Panc1 (cell line): ENCODE measurements around the gene OAF. TPM values are rescaled to one million over a fixed set of nuclear protein-coding genes. Genes with fewer than 3 reads are reported as not detected.

ENCODE experiments used
- ATAC-seq: fragments of 200-7000 bp; cut with Tn5 transposase; 2 replicates; pipeline ENCODE4 v1.9.1; 2020; ENCODE audit warnings: mild to moderate bottlenecking, moderate library complexity
- BruUV-seq: library from RNA; stranded (reverse); fragments of 400-500 nt; replicated peaks from 2 replicates; lab custom pipeline; 2021; lab: Mats Ljungman, UMichigan
- CTCF ChIA-PET: fragments of 300-600 bp; sonication (Branson Sonifier 250); formaldehyde crosslinking; loops from one replicate; lab custom pipeline; 2022; ENCODE audit warnings: antibody characterized with exemption; lab: Charles Lee
- POLR2A ChIA-PET: fragments of 300-600 bp; sonication (Branson Sonifier 250); formaldehyde crosslinking; loops from one replicate; lab custom pipeline; 2022; ENCODE audit warnings: antibody characterized with exemption; lab: Charles Lee
- DNase-seq: peaks from one replicate; pipeline ENCODE4 v3.0.0-alpha.2; 2010; ENCODE audit warnings: low read depth, low spot score
- H3K27ac ChIP-seq: 2 replicates; pipeline ENCODE4 v1.5.1; 2011; ENCODE audit warnings: mild to moderate bottlenecking, low read length, inconsistent platforms
- H3K27me3 ChIP-seq: fragments of 200-500 bp; sonication (Bioruptor generic); 2 replicates; pipeline ENCODE4 v1.6.0; 2014; ENCODE audit warnings: low read length, inconsistent platforms; ENCODE audit not compliant: control insufficient read depth, insufficient read depth
- H3K36me3 ChIP-seq: fragments of 200-500 bp; sonication (Bioruptor generic); 2 replicates; pipeline ENCODE4 v1.5.1; 2014; ENCODE audit warnings: inconsistent platforms, mild to moderate bottlenecking, low read length, moderate library complexity; ENCODE audit not compliant: control insufficient read depth, insufficient read depth
- H3K4me1 ChIP-seq: 2 replicates; pipeline ENCODE4 v1.5.1; 2011; ENCODE audit warnings: inconsistent platforms, mild to moderate bottlenecking, low read length, moderate library complexity; ENCODE audit not compliant: control insufficient read depth, insufficient read depth
- H3K4me3 ChIP-seq, 2 experiments: 2 replicates each; pipeline ENCODE4 v1.5.1; 2011 to 2012; ENCODE audit warnings: low read depth in 2 of 2, low read length in 2 of 2, mild to moderate bottlenecking in 2 of 2, inconsistent platforms in 1 of 2, moderate library complexity in 1 of 2
- H3K9me3 ChIP-seq: fragments of 200-500 bp; sonication (Bioruptor generic); 2 replicates; pipeline ENCODE4 v1.5.1; 2014; ENCODE audit warnings: low read depth, mild to moderate bottlenecking, inconsistent platforms, low read length, moderate library complexity; ENCODE audit not compliant: control insufficient read depth, insufficient read depth
- CTCF ChIP-seq: fragments of 450-650 bp; IDR thresholded peaks from 2 replicates; pipeline ENCODE4 v1.5.1; 2017; ENCODE audit warnings: mild to moderate bottlenecking
- POLR2AphosphoS5 ChIP-seq: IDR thresholded peaks from 2 replicates; pipeline ENCODE4 v1.6.1; 2012; ENCODE audit warnings: mild to moderate bottlenecking, low read depth, low read length, moderate library complexity
- REST ChIP-seq, 2 experiments: IDR thresholded peaks; 2 replicates each; pipeline ENCODE4 v1.6.1; 2011 to 2012; ENCODE audit warnings: low read depth in 2 of 2, control low read depth in 1 of 2, low read length in 1 of 2, mild to moderate bottlenecking in 1 of 2, moderate library complexity in 1 of 2; ENCODE audit not compliant: insufficient read depth in 1 of 2
- SIN3A ChIP-seq: IDR thresholded peaks from 2 replicates; pipeline ENCODE4 v1.6.1; 2012; ENCODE audit warnings: low read depth, mild to moderate bottlenecking, low read length, moderate library complexity, borderline replicate concordance; ENCODE audit not compliant: insufficient read depth
- TCF7L2 ChIP-seq: IDR thresholded peaks from 2 replicates; pipeline ENCODE4 v1.6.1; 2011; ENCODE audit warnings: mild to moderate bottlenecking, low read depth, low read length, inconsistent platforms
- in situ Hi-C: cut with HindIII; loops from 2 replicates; pipeline ENCODE4 v1.10.0; 2016; ENCODE audit warnings: low sequenced_read_pairs, low pct_unique_long_range_greater_than_20kb
- intact Hi-C: fragments of 100-400 bp; cut with micrococcal nuclease; formaldehyde crosslinking; loops from one replicate; pipeline ENCODE4 v1.10.0; 2022; ENCODE audit not compliant: unreplicated experiment
- total RNA-seq: library from RNA; stranded (reverse); gene quantifications from one replicate; pipeline ENCODE4 v1.2.1, GENCODE V29; 2021; ENCODE audit not compliant: unreplicated experiment

The OAF gene
- total RNA-seq, 1 experiment from 2014 or later = 13.7 TPM

- CTCF ChIA-PET = no interaction called here
- no peaks in the 10 kb centered on the region for H3K4me1 ChIP-seq
- no peaks in the 10 kb centered on the region for H3K27me3 ChIP-seq
- no peak for DNase-seq
- intact Hi-C loops = no loop called here
- TF ChIP-seq CTCF (no peak), REST (IDR thresholded peaks at IDR 0.05; ENCODE audit: insufficient read depth in 1 of 2, low read depth in 2 of 2, low read length in 1 of 2) (no peak), SIN3A (no peak), TCF7L2 (no peak), POLR2AphosphoS5 (no peak)
- no peaks in the 10 kb centered on the region for H3K36me3 ChIP-seq
- no TSS peak for BruUV-seq
- POLR2A ChIA-PET = no interaction called here
- in situ Hi-C loops = no loop called here
- H3K27ac ChIP-seq = no peak overlapping the region
- H3K9me3 ChIP-seq = no peaks in the 10 kb centered on the region
- ATAC-seq = no peak
- no peak overlapping the region for H3K4me3 ChIP-seq
Measured at GRCh38 chr11:120182372-120182771, 28.5 kb upstream of the OAF start.

GRCh38 chr11:120182790-120183491 lies 27.9 kb upstream of the OAF start:
- no peak for TF ChIP-seq POLR2AphosphoS5
- TF ChIP-seq CTCF = peak; percentile 80; the same call in 1 of the 2 replicates
- peak; percentile 78 for ATAC-seq
- ChIA-PET CTCF (no interaction called here), POLR2A (no interaction called here)
- in situ Hi-C loops (no loop called here), intact Hi-C loops (no loop called here)
- H3K36me3 ChIP-seq = no peaks in the 10 kb centered on the region
- no peaks in the 10 kb centered on the region for H3K27me3 ChIP-seq
- no peak overlapping the region for H3K4me3 ChIP-seq
- H3K4me1 ChIP-seq = no peaks in the 10 kb centered on the region
- BruUV-seq = no TSS peak
- DNase-seq = no peak
- H3K27ac ChIP-seq = no peak overlapping the region
- H3K9me3 ChIP-seq = no peaks in the 10 kb centered on the region
